Measurements from ENCODE around the gene HACD4.
"Not testable (repeated sequence)": the region's sequence is repeated elsewhere in the genome, so short reads cannot be mapped to it uniquely, and the experiment has no call there.

Gene HACD4

GRCh38 chr9:21016701-21017491, 14.5 kb downstream of the HACD4 start:
- DNase-seq (ENCODE audit: low read depth): peak; percentile 71

- no peak for DNase-seq (ENCODE audit: low read depth)
Observed at GRCh38 chr9:21015995-21016394, 15.4 kb downstream of the HACD4 start.

- no peak for DNase-seq (ENCODE audit: low read depth)
Observed at GRCh38 chr9:21015129-21015815, 16.2 kb downstream of the HACD4 start.

GRCh38 chr9:21002040-21002439, 29.4 kb downstream of the HACD4 start:
- no peak for DNase-seq (ENCODE audit: low read depth)

- DNase-seq (ENCODE audit: low read depth): no peak
Observed at GRCh38 chr9:21001581-21001980, 29.9 kb downstream of the HACD4 start.

GRCh38 chr9:20997503-20998076, 33.9 kb downstream of the HACD4 start:
- no peak for DNase-seq (ENCODE audit: low read depth)

GRCh38 chr9:20996809-20997208, 34.6 kb downstream of the HACD4 start:
- no peak for DNase-seq (ENCODE audit: low read depth)

GRCh38 chr9:20995616-20996015, 35.8 kb downstream of the HACD4 start:
- no peak for DNase-seq (ENCODE audit: low read depth)

GRCh38 chr9:20994486-20994885, 37.0 kb downstream of the HACD4 start:
- peak; percentile 21 for DNase-seq (ENCODE audit: low read depth)

GRCh38 chr9:20990867-20991266, 40.6 kb downstream of the HACD4 start:
- DNase-seq (ENCODE audit: low read depth): no peak

GRCh38 chr9:20989923-20990341, 41.5 kb downstream of the HACD4 start:
- no peak for DNase-seq (ENCODE audit: low read depth)

GRCh38 chr9:20988671-20989315, 42.6 kb downstream of the HACD4 start:
- peak; percentile 40 for DNase-seq (ENCODE audit: low read depth)

GRCh38 chr9:20988061-20988460, 43.4 kb downstream of the HACD4 start:
- DNase-seq (ENCODE audit: low read depth): no peak

- no peak for DNase-seq (ENCODE audit: low read depth)
Observed at GRCh38 chr9:20987521-20987920, 43.9 kb downstream of the HACD4 start.

GRCh38 chr9:20985851-20986600, 45.4 kb downstream of the HACD4 start:
- no peak for DNase-seq (ENCODE audit: low read depth)

- DNase-seq (ENCODE audit: low read depth): no peak
Observed at GRCh38 chr9:20984506-20984905, 46.9 kb downstream of the HACD4 start.

GRCh38 chr9:20981486-20981885, 50.0 kb downstream of the HACD4 start:
- DNase-seq (ENCODE audit: low read depth): peak; percentile 78

- peak; percentile 76 for DNase-seq (ENCODE audit: low read depth)
Observed at GRCh38 chr9:20980832-20981455, 50.5 kb downstream of the HACD4 start.

GRCh38 chr9:20978249-20978648, 53.2 kb downstream of the HACD4 start:
- no peak for DNase-seq (ENCODE audit: low read depth)

- not testable (repeated sequence) for DNase-seq (ENCODE audit: low read depth)
Observed at GRCh38 chr9:20974191-20974938, 57.1 kb downstream of the HACD4 start.
